ENCODE data around the gene TUBA4A. TPM values are rescaled to one million over a fixed set of nuclear protein-coding genes. Genes with fewer than 3 reads are reported as not detected.

Gene TUBA4A
- total and polyA plus RNA-seq, 9 of the 15 experiments (the other 6 are each of a cell fraction or from before 2014, with no cell fraction given): 25.1 to 174 (median 42.4) TPM

GRCh38 chr2:219218217-219218731 lies 35.4 kb downstream of the TUBA4A start (continued):
- no peak for TF ChIP-seq ZC3H4 (CRISPR knock-in tag; IDR thresholded peaks at IDR 0.05; ENCODE audit: borderline replicate concordance)
- no peak for TF ChIP-seq KDM5B (IDR thresholded peaks at IDR 0.05; ENCODE audit: insufficient replicate concordance, low read depth, low read length)
- peak; percentile 3 for TF ChIP-seq FUS (optimal IDR thresholded peaks at IDR 0.05; ENCODE audit: low read depth, low read length)
- TF ChIP-seq REST (IDR thresholded peaks at IDR 0.05; ENCODE audit: borderline replicate concordance): peak; percentile 87
- TF ChIP-seq REST (CRISPR knock-in tag; IDR thresholded peaks at IDR 0.05; ENCODE audit: low read depth): peak; percentile 85
- 0 out of 2 replicates have a peak, but pooled peaks have one; percentile 45 for TF ChIP-seq ETS1 (conservative IDR thresholded peaks at IDR 0.05; ENCODE audit: control insufficient read depth, low read depth, low read length)
- peak; percentile 76; the same call in 1 of the 2 replicates for TF ChIP-seq ARID4B (CRISPR knock-in tag; IDR thresholded peaks at IDR 0.05)
- peak; percentile 74 for TF ChIP-seq SAP30 (IDR thresholded peaks at IDR 0.05; ENCODE audit: borderline replicate concordance, insufficient read depth, low read depth, low read length, poor library complexity, severe bottlenecking)
- TF ChIP-seq CHD1 (IDR thresholded peaks at IDR 0.05; ENCODE audit: low read length): peak; percentile 38
- TF ChIP-seq HIVEP1 (CRISPR knock-in tag; IDR thresholded peaks at IDR 0.05): no peak
- peak; percentile 88 for TF ChIP-seq FIP1L1 (IDR thresholded peaks at IDR 0.05; ENCODE audit: low read depth, low read length, poor library complexity, severe bottlenecking)
- TF ChIP-seq NFIX (CRISPR knock-in tag; IDR thresholded peaks at IDR 0.05; ENCODE audit: low read depth): no peak
